HCT116 (cell line): ENCODE data around the gene NSUN2. TPM values are rescaled to one million over a fixed set of nuclear protein-coding genes. Genes with fewer than 3 reads are reported as not detected.

Experiments
- ATAC-seq: fragments of 200-7000 bp; cut with Tn5 transposase; 2 replicates; pipeline ENCODE4 v1.9.1; 2020; ENCODE audit warnings: mild to moderate bottlenecking, moderate library complexity
- BruUV-seq: library from RNA; stranded (reverse); fragments of 400-500 nt; replicated peaks from 2 replicates; lab custom pipeline; 2021; lab: Mats Ljungman, UMichigan
- CTCF ChIA-PET: fragments of 300-600 bp; sonication (Branson Sonifier 250); formaldehyde crosslinking; loops from one replicate; lab custom pipeline; 2021; ENCODE audit warnings: antibody characterized with exemption; lab: Charles Lee
- POLR2A ChIA-PET: fragments of 300-600, 350-600 bp; sonication (Branson Sonifier 250); formaldehyde crosslinking; loops from one replicate; lab custom pipeline; 2021; ENCODE audit warnings: antibody characterized with exemption; lab: Charles Lee
- RAD21 ChIA-PET, 2 experiments: fragments of 300-600 bp; sonication (Branson Sonifier 250); formaldehyde crosslinking; loops; one replicate each; lab custom pipeline; 2023; ENCODE audit warnings: low total read pairs in 2 of 2; ENCODE audit not compliant: uncharacterized antibody in 2 of 2, unreplicated experiment in 2 of 2, low non-redundant PET in 1 of 2; lab: Charles Lee
- DNase-seq: peaks from one replicate; pipeline ENCODE4 v3.0.0-alpha.2; 2010; ENCODE audit warnings: low read depth, low spot score
- H2AFZ ChIP-seq: fragments of 200-600 bp; shearing (Covaris generic), sonication (generic); 2 replicates; pipeline ENCODE4 v1.6.1; 2017; ENCODE audit warnings: low read depth, mixed run types, mixed read lengths, antibody characterized with exemption, low read length; ENCODE audit not compliant: poor library complexity, severe bottlenecking
- H3K27ac ChIP-seq: 2 replicates; pipeline ENCODE4 v1.5.1; 2012; ENCODE audit warnings: low read depth, low read length
- H3K27me3 ChIP-seq: fragments of 200-600 bp; sonication (generic); 2 replicates; pipeline ENCODE4 v1.6.1; 2016; ENCODE audit warnings: mixed run types, low read length, mixed read lengths; ENCODE audit not compliant: insufficient read depth
- H3K36me3 ChIP-seq, 2 experiments: fragments of 200-500 bp in 1 of 2; fragments of 200-600 bp in 1 of 2; sonication (Bioruptor generic) in 1 of 2; sonication (generic) in 1 of 2; 2 replicates each; pipeline versions ENCODE4 v1.5.1 to v1.6.1; 2014 to 2016; ENCODE audit warnings: low read length in 2 of 2, inconsistent platforms in 1 of 2, mixed read lengths in 1 of 2, mixed run types in 1 of 2; ENCODE audit not compliant: insufficient read depth in 2 of 2, control insufficient read depth in 1 of 2
- H3K4me1 ChIP-seq, 2 experiments: fragments of 200-600 bp in 1 of 2; sonication (generic) in 1 of 2; 2 replicates each; pipeline versions ENCODE4 v1.5.1 to v1.6.1; 2012 to 2017; ENCODE audit warnings: low read length in 2 of 2, inconsistent platforms in 1 of 2, mild to moderate bottlenecking in 1 of 2, mixed read lengths in 1 of 2, mixed run types in 1 of 2, moderate library complexity in 1 of 2; ENCODE audit not compliant: insufficient read depth in 2 of 2, control insufficient read depth in 1 of 2
- H3K4me2 ChIP-seq: fragments of 200-600 bp; sonication (generic); 2 replicates; pipeline ENCODE4 v1.6.1; 2017; ENCODE audit warnings: mixed run types, low read length, mixed read lengths
- H3K4me3 ChIP-seq, 2 experiments: fragments of 200-600 bp in 1 of 2; sonication (generic) in 1 of 2; replicated peaks in 1 of 2; 2 replicates each; pipeline ENCODE4 v1.5.1; 2011 to 2016; ENCODE audit warnings: low read length in 2 of 2, control low read depth in 1 of 2, low read depth in 1 of 2, mild to moderate bottlenecking in 1 of 2, mixed read lengths in 1 of 2, mixed run types in 1 of 2
- H3K79me2 ChIP-seq: fragments of 200-600 bp; sonication (generic); 2 replicates; pipeline ENCODE4 v1.6.1; 2017; ENCODE audit warnings: mild to moderate bottlenecking, mixed run types, low read length, moderate library complexity, mixed read lengths; ENCODE audit not compliant: insufficient read depth
- H3K9ac ChIP-seq: fragments of 200-600 bp; sonication (generic); 2 replicates; pipeline ENCODE4 v1.6.1; 2016; ENCODE audit warnings: low read length, mixed read lengths
- H3K9me2 ChIP-seq: fragments of 200-600 bp; sonication (generic), shearing (Covaris generic); 2 replicates; pipeline ENCODE4 v1.6.1; 2017; ENCODE audit warnings: mixed run types, mild to moderate bottlenecking, moderate library complexity; ENCODE audit not compliant: insufficient read depth
- H3K9me3 ChIP-seq, 2 experiments: fragments of 200-500 bp in 1 of 2; fragments of 200-600 bp in 1 of 2; sonication (Bioruptor generic) in 1 of 2; sonication (generic) in 1 of 2; 2 replicates each; pipeline ENCODE4 v1.6.1; 2014 to 2017; ENCODE audit warnings: low read length in 2 of 2, mixed read lengths in 2 of 2, inconsistent platforms in 1 of 2, low read depth in 1 of 2, mild to moderate bottlenecking in 1 of 2, mixed run types in 1 of 2, moderate library complexity in 1 of 2; ENCODE audit not compliant: control insufficient read depth in 1 of 2, insufficient read depth in 1 of 2
- H4K20me1 ChIP-seq: fragments of 200-600 bp; sonication (generic), shearing (Covaris generic); 2 replicates; pipeline ENCODE4 v1.6.1; 2017; ENCODE audit warnings: mixed run types, mild to moderate bottlenecking, moderate library complexity; ENCODE audit not compliant: insufficient read depth
- CBX3 ChIP-seq: IDR thresholded peaks from 2 replicates; pipeline ENCODE4 v1.6.1; 2012; ENCODE audit warnings: low read depth
- CTCF ChIP-seq, 3 experiments: fragments of 200-600 bp in 1 of 3; sonication (generic) in 1 of 3; IDR thresholded peaks in 2 of 3; conservative IDR thresholded peaks in 1 of 3; 2 replicates each; pipeline ENCODE4 v1.5.1; 2012 to 2017; ENCODE audit warnings: low read depth in 2 of 3, low read length in 2 of 3, antibody characterized with exemption in 1 of 3, borderline replicate concordance in 1 of 3, control low read depth in 1 of 3, mild to moderate bottlenecking in 1 of 3, mixed read lengths in 1 of 3, mixed run types in 1 of 3, moderate library complexity in 1 of 3; ENCODE audit not compliant: insufficient read depth in 1 of 3
- EGR1 ChIP-seq: IDR thresholded peaks from 2 replicates; pipeline ENCODE4 v1.6.1; 2012; ENCODE audit warnings: low read depth
- ELF1 ChIP-seq: IDR thresholded peaks from 2 replicates; pipeline ENCODE4 v1.6.1; 2012; ENCODE audit warnings: low read depth, borderline replicate concordance
- JUND ChIP-seq: IDR thresholded peaks from 2 replicates; pipeline ENCODE4 v1.6.1; 2012
- MAX ChIP-seq: IDR thresholded peaks from 2 replicates; pipeline ENCODE4 v1.6.1; 2012
- POLR2AphosphoS5 ChIP-seq: IDR thresholded peaks from 2 replicates; pipeline ENCODE4 v1.6.1; 2011; ENCODE audit warnings: mild to moderate bottlenecking, low read depth, low read length, moderate library complexity
- RAD21 ChIP-seq: IDR thresholded peaks from 2 replicates; pipeline ENCODE4 v1.6.1; 2012; ENCODE audit warnings: low read depth, mild to moderate bottlenecking
- TCF7L2 ChIP-seq: IDR thresholded peaks from 2 replicates; pipeline ENCODE4 v1.7.0; 2011; ENCODE audit warnings: borderline replicate concordance, inconsistent platforms; ENCODE audit not compliant: insufficient read depth, insufficient read length; ENCODE audit errors: extremely low read depth
- YY1 ChIP-seq: IDR thresholded peaks from 2 replicates; pipeline ENCODE4 v1.6.1; 2011; ENCODE audit warnings: low read length, low read depth, moderate library complexity, mild to moderate bottlenecking; ENCODE audit not compliant: insufficient replicate concordance; ENCODE audit errors: extremely low read depth
- intact Hi-C: fragments of 100-400 bp; cut with micrococcal nuclease; formaldehyde crosslinking; loops from 2 replicates; pipeline ENCODE4 v1.10.0; 2022
- total RNA-seq: library from RNA; stranded (reverse); gene quantifications from one replicate; pipeline ENCODE4 v1.2.1, GENCODE V29; 2021; ENCODE audit not compliant: unreplicated experiment

Gene NSUN2
- total RNA-seq, 1 experiment from 2014 or later, result 101 TPM

- ChIA-PET POLR2A (no interaction called here), RAD21 (no interaction called here)
- no TSS peak for BruUV-seq
- Histone ChIP-seq H3K9ac (no peak overlapping the region), H3K4me3 (no peak overlapping the region)
- no peak for TF ChIP-seq POLR2AphosphoS5
- no peak for TF ChIP-seq CTCF (IDR thresholded peaks at IDR 0.05 in 2 of 3, conservative IDR thresholded peaks at IDR 0.05 in 1 of 3; ENCODE audit: borderline replicate concordance in 1 of 3, insufficient read depth in 1 of 3, low read depth in 2 of 3, low read length in 2 of 3)
- no peak for TF ChIP-seq EGR1
- TF ChIP-seq CBX3, result no peak
- no peak for TF ChIP-seq ELF1
- no peak for TF ChIP-seq YY1
- no peak for TF ChIP-seq TCF7L2
- TF ChIP-seq MAX, result no peak
- TF ChIP-seq RAD21, result no peak
- no peak for TF ChIP-seq JUND
- TF ChIP-seq, all 23 proteins: peak for 0
- Histone ChIP-seq H3K9me3 (no peaks in the 10 kb centered on the region), H2AFZ (no peak overlapping the region), H3K4me2 (no peak overlapping the region), H3K79me2 (no peaks in the 10 kb centered on the region), H3K9me2 (no peaks in the 10 kb centered on the region), H3K27me3 (peaks cover 19% of the 10 kb centered on the region; the same call in 1 of the 2 replicates), H3K27ac (no peak overlapping the region), H3K4me1 (no peaks in the 10 kb centered on the region), H4K20me1 (no peaks in the 10 kb centered on the region), H3K36me3 (no peaks in the 10 kb centered on the region)
- DNase-seq (no peak), ATAC-seq (peak; percentile 73)
- CTCF ChIA-PET, result no interaction called here
- intact Hi-C loops, result no loop called here
Observed at GRCh38 chr5:6682239-6682638, 49.4 kb upstream of the NSUN2 start.
